WERI-Rb-1 (cell line): ENCODE data around the gene TLCD5.

ENCODE experiments used
- DNase-seq: peaks from one replicate; pipeline ENCODE4 v3.0.0-alpha.2; 2020
- H3K27ac ChIP-seq: fragments of 250-450 bp; sonication (Bioruptor Pico); 2 replicates; pipeline ENCODE4 v1.5.1; 2020; ENCODE audit warnings: mild to moderate bottlenecking, moderate library complexity
- H3K27me3 ChIP-seq: fragments of 250-450 bp; sonication (Bioruptor Pico); 2 replicates; pipeline ENCODE4 v1.5.1; 2021; ENCODE audit warnings: mild to moderate bottlenecking, low read depth, moderate library complexity; ENCODE audit not compliant: insufficient read depth, severe bottlenecking
- H3K36me3 ChIP-seq: fragments of 250-450 bp; sonication (Bioruptor Pico); 2 replicates; pipeline ENCODE4 v1.5.1; 2020; ENCODE audit warnings: mild to moderate bottlenecking, moderate library complexity
- H3K4me3 ChIP-seq: 2 replicates; pipeline ENCODE4 v1.5.1; 2011; ENCODE audit warnings: low read depth, mild to moderate bottlenecking, control low read depth, low read length
- H3K9me3 ChIP-seq: fragments of 250-450 bp; sonication (Bioruptor Pico); 2 replicates; pipeline ENCODE4 v1.5.1; 2021; ENCODE audit warnings: mild to moderate bottlenecking, moderate library complexity; ENCODE audit not compliant: severe bottlenecking
- TF ChIP-seq, protein P1 (sequence below): IDR thresholded peaks from 2 replicates; pipeline ENCODE4 v1.5.1; 2011; ENCODE audit warnings: low read depth, mild to moderate bottlenecking, control low read depth, inconsistent platforms, low read length

The TLCD5 gene

DNA sequence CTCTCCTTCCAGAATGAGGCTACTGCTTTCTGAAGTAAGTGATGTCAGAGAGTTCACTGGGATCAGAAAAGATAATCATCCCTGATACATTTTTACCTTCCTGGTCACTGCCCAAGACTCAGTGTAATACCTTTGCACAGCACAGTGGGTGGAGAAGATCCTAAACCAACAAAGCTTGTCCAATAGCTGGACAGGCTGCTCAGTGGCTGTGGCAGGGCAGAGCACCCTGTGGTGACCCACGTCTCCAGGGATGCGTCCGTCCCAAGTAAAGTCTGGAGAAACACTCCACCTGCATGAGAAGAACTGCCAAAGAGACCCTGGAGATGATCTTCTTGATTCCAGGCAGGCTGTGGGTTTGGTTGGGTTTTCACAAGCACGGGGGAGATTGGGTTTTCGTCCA, 31.0 kb upstream of the TLCD5 start:
- no peak overlapping the region for H3K27ac ChIP-seq
- H3K9me3 ChIP-seq: no peaks in the 10 kb centered on the region
- H3K27me3 ChIP-seq: no peaks in the 10 kb centered on the region
- H3K4me3 ChIP-seq: no peak overlapping the region
- TF ChIP-seq, protein P1, sequence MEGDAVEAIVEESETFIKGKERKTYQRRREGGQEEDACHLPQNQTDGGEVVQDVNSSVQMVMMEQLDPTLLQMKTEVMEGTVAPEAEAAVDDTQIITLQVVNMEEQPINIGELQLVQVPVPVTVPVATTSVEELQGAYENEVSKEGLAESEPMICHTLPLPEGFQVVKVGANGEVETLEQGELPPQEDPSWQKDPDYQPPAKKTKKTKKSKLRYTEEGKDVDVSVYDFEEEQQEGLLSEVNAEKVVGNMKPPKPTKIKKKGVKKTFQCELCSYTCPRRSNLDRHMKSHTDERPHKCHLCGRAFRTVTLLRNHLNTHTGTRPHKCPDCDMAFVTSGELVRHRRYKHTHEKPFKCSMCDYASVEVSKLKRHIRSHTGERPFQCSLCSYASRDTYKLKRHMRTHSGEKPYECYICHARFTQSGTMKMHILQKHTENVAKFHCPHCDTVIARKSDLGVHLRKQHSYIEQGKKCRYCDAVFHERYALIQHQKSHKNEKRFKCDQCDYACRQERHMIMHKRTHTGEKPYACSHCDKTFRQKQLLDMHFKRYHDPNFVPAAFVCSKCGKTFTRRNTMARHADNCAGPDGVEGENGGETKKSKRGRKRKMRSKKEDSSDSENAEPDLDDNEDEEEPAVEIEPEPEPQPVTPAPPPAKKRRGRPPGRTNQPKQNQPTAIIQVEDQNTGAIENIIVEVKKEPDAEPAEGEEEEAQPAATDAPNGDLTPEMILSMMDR: no peak
- DNase-seq: no peak
- no peaks in the 10 kb centered on the region for H3K36me3 ChIP-seq

DNA sequence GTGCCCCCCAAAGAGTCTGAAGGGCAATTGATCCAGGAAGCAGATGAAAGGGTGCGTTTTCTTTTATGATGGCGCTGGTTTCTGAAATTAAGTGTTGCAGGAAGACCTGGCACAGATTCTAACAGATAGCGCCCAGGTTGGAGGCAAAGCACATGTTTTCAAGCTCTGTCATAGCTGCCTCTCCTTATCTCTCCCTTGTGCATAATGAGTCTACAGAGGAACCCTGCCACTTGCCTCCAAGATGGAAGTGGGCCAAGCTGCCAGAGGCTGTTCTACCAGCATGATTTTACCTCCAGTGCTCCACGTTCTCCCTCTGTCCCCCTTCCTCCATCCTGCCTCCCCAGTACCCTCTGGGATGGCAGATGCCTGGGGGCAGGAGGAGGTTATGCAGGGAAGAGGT, 30.0 kb upstream of the TLCD5 start:
- DNase-seq: no peak
- H3K27ac ChIP-seq: no peak overlapping the region
- no peaks in the 10 kb centered on the region for H3K27me3 ChIP-seq
- H3K9me3 ChIP-seq: no peaks in the 10 kb centered on the region
- H3K4me3 ChIP-seq: no peak overlapping the region
- H3K36me3 ChIP-seq: no peaks in the 10 kb centered on the region
- TF ChIP-seq, protein P1: no peak

DNA sequence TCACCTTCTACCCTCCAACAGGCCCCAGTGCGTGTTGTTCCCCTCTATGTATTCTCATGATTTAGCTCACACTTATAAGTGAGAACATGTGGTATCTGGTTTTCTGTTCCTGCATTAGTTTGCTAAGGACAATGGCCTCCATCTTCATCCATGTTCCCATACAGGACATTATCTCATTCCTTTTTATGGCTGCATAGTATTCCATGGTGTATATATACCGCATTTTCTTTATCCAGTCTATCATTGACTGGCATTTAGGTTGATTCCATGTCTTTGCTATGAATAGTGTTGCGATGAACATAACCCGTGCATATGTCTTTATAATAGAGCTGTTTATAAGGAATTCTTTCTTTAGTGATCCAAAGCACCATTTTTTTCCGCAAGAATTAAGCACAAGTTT, 28.5 kb upstream of the TLCD5 start:
- no peak overlapping the region for H3K4me3 ChIP-seq
- TF ChIP-seq, protein P1: no peak
- no peaks in the 10 kb centered on the region for H3K36me3 ChIP-seq
- no peaks in the 10 kb centered on the region for H3K27me3 ChIP-seq
- H3K9me3 ChIP-seq: no peaks in the 10 kb centered on the region
- no peak for DNase-seq
- H3K27ac ChIP-seq: no peak overlapping the region

DNA sequence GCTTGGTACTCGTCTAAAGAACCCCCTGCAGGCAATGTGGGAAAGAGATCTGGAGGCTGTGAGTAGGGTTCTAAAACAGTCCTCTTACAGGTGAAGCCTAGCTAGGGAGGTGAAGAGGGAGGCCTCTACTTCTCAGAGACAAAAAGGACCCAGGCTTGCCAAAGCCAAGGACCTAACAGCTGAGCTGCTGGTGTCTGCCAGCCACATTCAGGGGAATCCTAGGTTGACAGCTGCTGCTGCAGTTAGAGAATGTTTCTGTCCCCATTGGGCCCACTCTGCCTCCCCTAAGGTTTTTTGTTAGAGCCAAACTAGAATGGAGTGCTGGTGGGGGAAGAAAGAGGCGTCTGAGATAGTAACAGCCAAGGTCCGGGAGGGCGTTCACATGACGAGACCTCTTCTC, 26.6 kb upstream of the TLCD5 start:
- no peaks in the 10 kb centered on the region for H3K9me3 ChIP-seq
- no peak overlapping the region for H3K4me3 ChIP-seq
- DNase-seq: no peak
- no peaks in the 10 kb centered on the region for H3K27me3 ChIP-seq
- H3K27ac ChIP-seq: no peak overlapping the region
- TF ChIP-seq, protein P1: no peak
- H3K36me3 ChIP-seq: no peaks in the 10 kb centered on the region

DNA sequence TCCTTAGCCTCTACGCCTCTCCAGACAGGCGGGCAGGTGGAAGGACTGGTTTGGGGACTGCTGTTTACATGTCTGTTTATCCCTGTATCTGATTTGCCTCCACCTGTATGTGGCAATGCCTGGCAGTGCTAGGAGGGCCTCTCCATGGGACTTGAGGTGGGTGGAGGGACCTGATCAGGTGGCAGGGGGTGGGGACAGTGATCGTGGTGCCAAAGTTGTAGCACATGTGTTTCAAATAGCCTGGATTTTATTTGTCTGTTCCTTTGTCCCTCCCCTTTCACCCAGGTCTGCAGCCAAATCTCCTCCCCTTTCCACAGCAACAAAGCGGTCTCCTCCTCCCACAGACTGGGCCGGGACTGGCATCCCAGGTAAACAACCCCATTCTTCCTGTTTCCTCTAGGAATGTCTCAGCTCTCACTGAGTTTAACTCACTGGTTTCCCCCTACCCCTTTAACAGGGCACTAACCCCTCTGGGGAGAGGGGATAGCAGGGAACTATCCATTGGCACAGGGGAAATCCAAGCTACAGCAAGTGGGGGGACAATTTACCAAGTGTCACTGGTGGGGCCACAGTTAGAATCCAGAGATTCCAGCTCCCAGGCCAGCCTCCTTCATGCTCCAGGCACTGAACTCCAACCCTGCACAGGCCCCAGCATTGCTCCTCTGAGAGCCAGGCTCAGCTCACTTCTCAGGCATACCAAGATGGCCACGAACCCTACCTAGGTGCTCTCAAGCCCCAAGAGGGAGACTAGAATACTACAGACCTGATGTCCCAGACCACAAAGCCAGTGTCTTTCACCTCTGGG, 22.9 kb upstream of the TLCD5 start:
- TF ChIP-seq, protein P1: no peak
- no peak overlapping the region for H3K4me3 ChIP-seq
- no peak for DNase-seq
- no peak overlapping the region for H3K27ac ChIP-seq
- no peaks in the 10 kb centered on the region for H3K36me3 ChIP-seq
- no peaks in the 10 kb centered on the region for H3K9me3 ChIP-seq
- H3K27me3 ChIP-seq: no peaks in the 10 kb centered on the region
